ENCODE measurements around the gene DNAAF1.
"Not testable (repeated sequence)": the region's sequence is repeated elsewhere in the genome, so short reads cannot be mapped to it uniquely, and the experiment has no call there.

DNAAF1 gene

DNA sequence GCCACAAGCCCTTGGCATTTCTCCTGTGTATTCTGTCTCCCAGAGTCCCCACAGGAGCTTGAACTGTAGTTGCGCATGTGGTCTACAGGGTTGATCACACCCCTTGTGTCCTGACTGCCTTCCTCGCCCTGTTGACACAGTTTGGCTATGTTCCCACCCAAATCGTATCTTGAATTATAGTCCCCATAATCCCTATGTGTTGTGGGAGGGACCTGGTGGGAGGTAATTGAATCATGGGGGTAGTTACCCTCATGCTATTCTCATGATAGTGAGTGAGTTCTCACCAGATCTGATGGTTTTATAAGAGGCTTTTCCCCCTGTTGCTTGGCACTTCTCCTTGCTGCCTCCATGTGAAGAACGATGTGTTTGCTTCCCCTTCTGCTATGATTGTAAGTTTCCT, 67.0 kb downstream of the DNAAF1 start:
- TF ChIP-seq, protein P1, sequence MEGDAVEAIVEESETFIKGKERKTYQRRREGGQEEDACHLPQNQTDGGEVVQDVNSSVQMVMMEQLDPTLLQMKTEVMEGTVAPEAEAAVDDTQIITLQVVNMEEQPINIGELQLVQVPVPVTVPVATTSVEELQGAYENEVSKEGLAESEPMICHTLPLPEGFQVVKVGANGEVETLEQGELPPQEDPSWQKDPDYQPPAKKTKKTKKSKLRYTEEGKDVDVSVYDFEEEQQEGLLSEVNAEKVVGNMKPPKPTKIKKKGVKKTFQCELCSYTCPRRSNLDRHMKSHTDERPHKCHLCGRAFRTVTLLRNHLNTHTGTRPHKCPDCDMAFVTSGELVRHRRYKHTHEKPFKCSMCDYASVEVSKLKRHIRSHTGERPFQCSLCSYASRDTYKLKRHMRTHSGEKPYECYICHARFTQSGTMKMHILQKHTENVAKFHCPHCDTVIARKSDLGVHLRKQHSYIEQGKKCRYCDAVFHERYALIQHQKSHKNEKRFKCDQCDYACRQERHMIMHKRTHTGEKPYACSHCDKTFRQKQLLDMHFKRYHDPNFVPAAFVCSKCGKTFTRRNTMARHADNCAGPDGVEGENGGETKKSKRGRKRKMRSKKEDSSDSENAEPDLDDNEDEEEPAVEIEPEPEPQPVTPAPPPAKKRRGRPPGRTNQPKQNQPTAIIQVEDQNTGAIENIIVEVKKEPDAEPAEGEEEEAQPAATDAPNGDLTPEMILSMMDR (IDR thresholded peaks at IDR 0.05; ENCODE audit: borderline replicate concordance, insufficient read depth, low read depth, low read length) = no peak

DNA sequence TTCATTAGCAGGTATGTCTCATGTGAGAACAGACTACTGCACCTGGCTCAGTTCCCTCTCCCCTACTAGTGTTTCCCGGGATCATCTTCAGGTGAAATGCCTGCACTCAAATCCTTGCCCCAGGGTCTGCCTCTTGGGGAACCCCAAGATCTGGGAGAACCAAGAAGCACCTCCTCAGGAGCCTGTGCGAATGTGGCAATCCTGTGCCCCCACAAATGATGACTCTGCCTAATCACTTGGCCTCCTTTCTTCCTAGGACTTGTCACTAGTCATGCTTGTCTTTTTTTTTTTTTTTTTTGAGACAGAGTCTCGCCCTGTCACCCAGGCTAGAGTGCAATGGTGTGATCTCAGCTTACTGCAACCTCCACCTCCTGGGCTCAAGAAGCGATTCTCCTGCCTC, 67.5 kb downstream of the DNAAF1 start:
- TF ChIP-seq, protein P1 (IDR thresholded peaks at IDR 0.05; ENCODE audit: borderline replicate concordance, insufficient read depth, low read depth, low read length) = no peak
- H3K4me3 ChIP-seq (ENCODE audit: low read depth, low read length) = no peak overlapping the region

More for the DNA sequence above, 67.0 kb downstream of the DNAAF1 start:
- H3K4me3 ChIP-seq (ENCODE audit: low read depth, low read length) = no peak overlapping the region

DNA sequence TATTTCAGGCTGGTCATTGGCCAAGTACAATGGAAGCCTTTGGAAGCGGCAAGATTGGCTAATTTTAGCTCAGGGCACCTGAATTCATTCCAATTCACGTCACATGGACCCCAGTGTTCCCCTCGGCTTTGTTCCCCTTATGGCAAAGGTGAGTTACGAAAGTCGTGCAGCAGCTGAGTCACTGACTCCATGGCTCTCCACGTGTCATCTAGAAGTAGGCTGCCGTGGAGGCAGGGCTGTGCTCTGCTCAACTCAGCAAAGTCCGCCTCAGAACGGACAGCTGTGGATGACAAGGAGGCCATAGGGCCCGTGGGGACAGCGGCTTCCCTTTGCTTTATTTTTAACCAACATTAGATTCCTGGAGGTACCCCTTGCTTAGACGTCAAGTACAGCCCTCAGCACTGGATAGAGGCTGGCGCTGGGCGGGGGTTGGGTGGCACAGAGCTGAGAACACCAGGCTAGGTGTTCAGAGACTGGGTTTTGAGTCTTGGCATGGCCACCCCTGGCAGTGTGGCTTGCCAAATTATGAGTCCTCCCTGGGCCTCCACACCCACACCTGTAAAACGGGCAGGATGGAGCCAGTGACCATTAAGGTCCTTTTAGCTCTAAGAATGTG, 69.5 kb downstream of the DNAAF1 start:
- no peak overlapping the region for H3K4me3 ChIP-seq (ENCODE audit: low read depth, low read length)
- TF ChIP-seq, protein P1 (IDR thresholded peaks at IDR 0.05; ENCODE audit: borderline replicate concordance, insufficient read depth, low read depth, low read length) = no peak

DNA sequence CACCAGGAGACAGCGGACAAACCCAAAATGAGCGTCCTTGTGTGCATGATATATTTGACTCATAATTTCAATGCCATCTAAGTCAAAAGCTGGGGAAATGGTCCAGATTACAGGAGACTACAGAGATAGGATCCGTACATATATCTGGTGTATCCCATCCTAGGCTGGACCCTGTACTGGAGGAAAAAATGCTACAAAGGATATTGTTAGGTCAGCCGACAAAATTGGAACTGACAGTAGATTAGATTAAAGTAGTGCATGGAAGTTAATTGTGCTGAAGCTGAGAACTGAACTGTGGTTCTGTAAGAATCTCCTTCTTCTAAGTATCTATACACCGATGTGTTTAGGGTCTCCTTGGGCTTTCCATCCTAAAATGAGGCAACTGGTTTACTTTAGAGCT, 70.4 kb downstream of the DNAAF1 start:
- TF ChIP-seq, protein P1 (IDR thresholded peaks at IDR 0.05; ENCODE audit: borderline replicate concordance, insufficient read depth, low read depth, low read length) = no peak
- no peak overlapping the region for H3K4me3 ChIP-seq (ENCODE audit: low read depth, low read length)

DNA sequence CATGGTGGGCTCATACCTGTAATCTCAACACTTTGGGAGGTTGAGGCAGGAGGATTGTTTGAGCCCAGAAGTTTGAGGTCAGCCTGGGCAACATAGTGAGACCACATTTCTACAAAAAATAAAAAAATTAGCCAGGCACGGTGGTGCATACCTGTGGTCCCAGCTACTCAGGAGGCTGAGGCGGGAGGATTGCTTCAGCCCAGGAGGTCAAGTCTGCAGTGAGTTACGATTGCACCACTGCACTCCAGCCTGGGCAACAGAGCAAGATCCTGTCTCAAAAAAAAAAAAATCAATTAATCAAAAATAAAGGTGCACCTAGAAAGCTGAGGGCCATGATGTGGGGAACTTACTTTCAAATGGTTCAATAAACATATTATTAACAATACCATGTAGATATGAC, 71.0 kb downstream of the DNAAF1 start:
- not testable (repeated sequence) for H3K4me3 ChIP-seq (ENCODE audit: low read depth, low read length)

DNA sequence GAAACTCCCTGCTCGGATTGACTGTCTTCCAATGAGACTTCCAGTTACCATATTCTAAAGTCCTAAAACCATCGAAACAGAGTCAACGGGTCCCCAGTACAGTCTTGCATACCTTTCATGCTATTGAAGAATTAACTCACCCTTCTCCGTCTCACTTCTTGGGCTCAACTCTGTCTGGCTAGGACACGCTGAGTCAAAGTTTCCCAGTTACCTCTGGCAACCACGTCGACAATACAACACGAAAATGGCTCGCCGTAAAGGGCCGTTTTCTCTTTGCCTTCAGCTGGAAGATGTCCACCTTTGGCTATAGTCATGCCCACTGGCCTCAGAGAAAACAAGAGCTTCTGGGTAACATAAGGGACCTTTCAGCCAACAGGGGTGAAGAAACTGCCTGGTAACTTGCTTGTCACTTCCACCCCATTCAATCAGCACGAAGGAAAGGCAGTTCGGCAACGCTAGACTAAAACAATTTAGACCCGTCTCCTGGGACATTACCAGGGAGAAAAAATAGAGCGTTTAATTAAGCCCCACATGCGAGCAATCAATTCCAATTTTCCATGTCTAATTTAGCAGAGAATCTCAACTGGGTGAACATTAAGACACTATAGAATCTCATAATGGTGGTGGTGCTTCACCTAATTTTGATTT, 73.2 kb downstream of the DNAAF1 start:
- no peak overlapping the region for H3K4me3 ChIP-seq (ENCODE audit: low read depth, low read length)
- TF ChIP-seq, protein P1 (IDR thresholded peaks at IDR 0.05; ENCODE audit: borderline replicate concordance, insufficient read depth, low read depth, low read length) = no peak

DNA sequence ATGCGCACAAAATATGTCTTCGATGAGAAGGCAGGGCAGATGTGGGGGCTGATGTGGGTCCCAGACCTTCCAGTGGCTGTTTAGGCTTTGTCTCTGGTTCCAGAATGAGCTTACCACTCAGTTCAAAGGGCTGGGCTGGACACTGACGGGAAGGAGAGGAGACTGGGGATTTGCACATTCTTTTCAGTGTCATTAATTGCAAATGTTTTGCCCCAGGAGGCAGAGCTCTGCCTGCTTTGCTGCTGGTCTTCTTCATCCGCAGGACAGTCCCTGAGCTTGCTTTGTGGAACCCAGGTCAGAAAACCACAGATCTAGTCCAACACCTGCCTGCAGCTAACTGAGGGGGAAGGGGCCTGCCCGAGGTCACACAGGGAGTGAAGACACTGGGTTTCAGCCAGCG, 73.8 kb downstream of the DNAAF1 start:
- TF ChIP-seq, protein P1 (IDR thresholded peaks at IDR 0.05; ENCODE audit: borderline replicate concordance, insufficient read depth, low read depth, low read length) = no peak
- H3K4me3 ChIP-seq (ENCODE audit: low read depth, low read length) = no peak overlapping the region

All from GM12875 (cell line).